Epithelial cell of umbilical artery (primary cell): ENCODE measurements around the gene CFAP74. TPM values are rescaled to one million over a fixed set of nuclear protein-coding genes. Genes with fewer than 3 reads are reported as not detected.

ENCODE experiments used
- total RNA-seq: library from RNA; depleted of rRNA; stranded (reverse); fragments of >200 nt; gene quantifications from 2 replicates; pipeline ENCODE4 v1.2.3, GENCODE V29; 2014

The CFAP74 gene, protein sequence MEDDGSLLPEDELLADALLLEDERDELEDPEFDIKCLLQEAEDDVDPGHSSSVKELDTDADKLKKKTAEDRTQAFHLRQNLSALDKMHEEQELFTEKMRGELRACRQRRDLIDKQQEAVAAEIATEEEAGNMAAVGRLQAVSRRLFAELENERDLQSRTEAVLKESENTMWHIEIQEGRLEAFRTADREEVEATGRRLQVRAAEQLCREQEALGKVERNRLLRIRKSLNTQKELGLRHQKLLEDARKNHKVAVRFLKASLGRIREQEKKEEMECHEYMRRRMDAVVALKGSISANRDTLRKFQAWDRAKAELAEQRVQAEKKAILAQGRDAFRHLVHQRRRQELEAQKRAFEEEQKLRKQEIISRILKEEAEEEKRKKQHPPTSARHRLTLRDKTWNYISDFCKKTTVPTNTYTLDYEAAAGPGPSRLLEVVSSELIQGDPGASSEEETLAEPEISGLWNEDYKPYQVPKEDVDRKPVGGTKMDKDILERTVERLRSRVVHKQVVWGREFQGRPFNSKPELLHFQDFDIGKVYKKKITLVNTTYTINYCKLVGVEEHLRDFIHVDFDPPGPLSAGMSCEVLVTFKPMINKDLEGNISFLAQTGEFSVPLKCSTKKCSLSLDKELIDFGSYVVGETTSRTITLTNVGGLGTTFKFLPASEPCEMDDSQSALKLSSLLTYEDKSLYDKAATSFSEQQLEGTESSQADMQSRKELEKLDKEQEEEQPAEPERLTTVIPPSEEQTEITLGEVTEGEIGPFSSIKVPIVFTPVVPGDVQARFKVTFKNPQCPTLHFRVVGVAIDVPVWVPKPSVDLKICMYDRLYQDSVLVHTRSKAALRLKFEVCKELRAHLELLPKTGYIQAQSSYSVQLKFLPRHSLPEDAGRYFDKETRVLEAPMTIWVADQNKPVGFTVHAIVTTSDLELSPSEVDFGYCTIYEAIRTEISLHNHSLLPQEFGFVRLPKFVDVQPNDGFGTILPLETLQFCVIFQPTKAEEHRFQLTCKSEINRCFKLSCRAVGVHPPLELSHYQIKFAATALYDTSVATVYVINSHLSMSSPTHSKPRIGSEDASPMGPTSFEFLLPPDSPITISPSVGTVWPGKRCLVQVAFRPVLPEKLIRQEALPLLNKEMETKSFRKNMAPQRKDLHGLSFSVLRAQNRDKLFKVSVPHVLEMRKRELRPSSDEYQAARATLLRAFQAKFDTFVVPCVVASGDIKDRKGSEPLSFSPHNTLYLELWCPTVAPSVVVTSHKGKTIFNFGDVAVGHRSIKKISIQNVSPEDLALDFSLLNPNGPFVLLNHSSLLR (N-terminal part only)
- total RNA-seq: not detected in 2 replicates

DNA sequence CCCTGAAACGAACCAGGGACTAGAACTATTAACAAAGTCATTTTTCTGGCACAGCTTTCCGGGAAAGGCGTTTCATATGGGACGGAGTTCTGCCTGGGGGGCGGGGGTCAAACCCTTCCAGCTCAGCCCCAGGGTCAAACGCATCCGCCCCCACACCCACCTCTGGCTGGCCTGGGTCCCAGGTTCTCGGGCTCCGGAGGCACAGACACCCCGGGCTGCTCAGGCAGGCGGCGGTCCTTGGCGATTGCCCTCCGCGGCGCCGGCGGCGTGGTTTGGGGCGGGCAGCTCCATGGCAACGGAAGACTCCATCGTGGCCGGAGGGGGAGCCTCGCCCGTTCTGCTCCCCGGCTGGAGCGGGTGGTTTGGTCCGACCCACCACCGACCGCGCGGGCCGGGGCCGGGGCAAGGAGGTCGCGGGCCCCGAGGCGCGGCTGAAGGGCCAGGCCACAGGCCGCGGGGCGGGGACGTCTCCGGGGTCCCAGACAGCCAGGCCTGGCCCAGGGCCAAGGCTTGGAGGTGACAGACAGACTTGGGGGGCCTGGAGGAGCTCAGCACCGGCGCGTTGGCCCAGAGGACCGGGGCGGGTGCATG, at the start of gene CFAP74:
TSS of gene CFAP74 (minus strand) at position 246 of the 591 bp plus-strand sequence. CDS start 12,830 bp downstream, outside the sequence.

DNA sequence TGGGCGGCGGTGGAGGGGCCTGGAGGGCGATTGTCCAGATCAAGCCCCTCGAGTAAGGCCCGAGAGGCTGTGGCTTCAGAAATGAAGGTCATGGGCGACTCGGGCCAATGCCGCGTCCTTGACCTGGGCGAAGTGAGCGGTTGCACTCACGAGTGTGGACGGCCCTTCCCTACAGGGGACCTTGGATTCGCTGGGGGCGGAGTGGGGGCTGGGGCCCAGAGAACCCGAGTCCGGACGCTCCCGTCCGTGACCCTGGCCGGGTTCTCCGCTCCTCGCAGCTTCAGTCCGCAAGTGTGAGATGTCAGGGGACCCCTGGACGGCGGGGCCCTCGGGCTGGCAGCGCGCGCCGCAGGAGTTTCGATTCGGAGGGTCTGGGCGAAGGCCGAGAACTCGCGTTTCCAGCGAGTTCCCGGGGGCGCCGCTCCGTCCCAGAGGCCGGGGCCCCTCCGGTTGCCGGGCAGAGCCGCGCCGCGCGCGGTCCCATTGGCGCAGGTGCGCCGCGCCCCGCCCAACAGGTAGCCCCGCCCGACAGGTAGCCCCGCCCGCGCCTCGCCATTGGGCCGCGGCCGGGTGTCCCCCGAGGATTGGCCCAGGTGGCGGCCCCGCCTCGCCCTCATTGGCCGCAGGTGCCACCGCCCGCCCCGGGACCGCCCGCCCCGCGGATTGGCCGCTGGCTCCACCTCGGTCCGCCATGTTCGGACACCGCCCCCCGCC, 46.3 kb upstream of the CFAP74 start, which contains the start of gene PRKCZ:
TSS of gene PRKCZ (plus strand) at position 694 of the 714 bp plus-strand sequence. CDS start 220 bp downstream, outside the sequence.

DNA sequence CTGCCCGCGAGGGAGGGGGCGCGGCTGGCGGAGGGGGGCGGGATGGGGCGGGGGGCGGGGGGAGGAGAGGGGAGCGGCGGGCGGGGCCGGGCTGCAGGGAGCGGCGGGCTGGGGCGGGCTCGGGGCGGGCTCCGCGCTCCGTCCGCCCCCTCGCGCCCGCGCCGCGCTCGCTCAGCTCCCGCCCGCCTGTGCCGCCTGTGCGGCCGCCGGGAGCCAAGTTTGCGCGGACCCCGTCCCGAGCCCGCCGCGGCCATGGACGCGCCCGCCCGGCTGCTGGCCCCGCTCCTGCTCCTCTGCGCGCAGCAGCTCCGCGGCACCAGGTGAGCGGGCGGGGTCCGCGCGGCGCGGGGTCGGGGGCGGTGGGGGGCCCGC, 15.6 kb upstream of the CFAP74 start, which contains the start of gene GABRD:
TSS of gene GABRD (plus strand) at position 174 of the 372 bp plus-strand sequence. CDS start at position 253, 79 bp downstream.

DNA sequence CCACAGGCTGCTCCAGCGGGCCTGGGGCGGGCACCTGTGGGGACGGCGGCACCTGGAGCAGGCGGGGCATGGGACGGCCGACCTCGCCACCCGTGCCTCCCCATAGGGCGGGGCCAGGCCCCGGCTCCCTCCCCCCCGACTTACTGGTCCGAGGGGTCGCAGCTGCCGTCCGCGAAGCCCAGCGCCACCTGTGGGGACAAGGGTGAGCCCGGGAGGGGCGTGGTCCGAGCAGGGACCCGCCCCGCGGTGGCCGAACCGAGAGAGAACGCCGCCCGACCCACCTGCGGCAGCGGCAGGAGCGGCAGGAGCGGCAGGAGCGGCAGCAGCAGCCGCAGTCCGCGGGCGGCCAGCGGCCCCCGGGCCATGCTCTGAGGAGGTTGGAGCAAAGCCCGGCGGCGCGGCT, 84.7 kb downstream of the CFAP74 start, which contains the start of gene TMEM52:
TSS of gene TMEM52 (minus strand) at position 379 of the 403 bp plus-strand sequence. CDS start at position 365, 14 bp downstream.

DNA sequence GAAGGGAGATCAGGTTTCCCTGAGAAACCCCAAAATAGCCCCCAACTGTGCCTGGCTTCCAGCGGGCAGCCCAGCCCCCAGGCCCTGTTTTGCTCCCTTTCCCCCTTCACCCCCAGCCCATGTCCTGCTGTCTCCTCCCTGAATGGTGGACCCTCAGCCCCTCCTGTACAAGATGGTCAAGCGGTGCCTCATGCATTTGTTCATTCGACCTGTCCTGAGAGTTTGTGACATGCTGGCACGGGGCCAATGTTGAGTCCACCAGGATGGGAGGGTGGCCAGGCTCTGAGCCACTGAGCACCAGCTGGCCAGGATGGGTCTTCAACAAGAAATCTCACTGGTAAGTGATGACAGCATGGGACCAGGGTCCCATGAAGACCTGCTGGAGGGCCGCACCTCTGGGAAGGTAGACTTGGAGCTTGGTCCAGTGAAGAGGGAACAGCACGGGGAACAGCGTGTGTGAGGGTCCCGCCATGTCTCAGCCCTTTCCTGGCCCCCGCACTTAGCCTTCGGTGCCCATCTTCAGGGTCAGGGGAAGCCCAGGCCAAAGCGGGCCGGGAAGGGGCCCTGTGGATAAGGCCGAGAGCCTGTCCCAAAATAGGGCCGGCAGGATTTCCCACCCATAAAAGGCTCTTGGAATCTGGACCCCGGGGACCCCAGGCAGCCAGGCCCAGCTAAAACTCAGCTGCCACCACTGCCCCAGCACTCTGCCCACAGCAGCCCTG, 88.5 kb downstream of the CFAP74 start, which contains the start of gene CALML6:
TSS of gene CALML6 (plus strand) at position 290 of the 722 bp plus-strand sequence. CDS start at position 311, 21 bp downstream.

DNA sequence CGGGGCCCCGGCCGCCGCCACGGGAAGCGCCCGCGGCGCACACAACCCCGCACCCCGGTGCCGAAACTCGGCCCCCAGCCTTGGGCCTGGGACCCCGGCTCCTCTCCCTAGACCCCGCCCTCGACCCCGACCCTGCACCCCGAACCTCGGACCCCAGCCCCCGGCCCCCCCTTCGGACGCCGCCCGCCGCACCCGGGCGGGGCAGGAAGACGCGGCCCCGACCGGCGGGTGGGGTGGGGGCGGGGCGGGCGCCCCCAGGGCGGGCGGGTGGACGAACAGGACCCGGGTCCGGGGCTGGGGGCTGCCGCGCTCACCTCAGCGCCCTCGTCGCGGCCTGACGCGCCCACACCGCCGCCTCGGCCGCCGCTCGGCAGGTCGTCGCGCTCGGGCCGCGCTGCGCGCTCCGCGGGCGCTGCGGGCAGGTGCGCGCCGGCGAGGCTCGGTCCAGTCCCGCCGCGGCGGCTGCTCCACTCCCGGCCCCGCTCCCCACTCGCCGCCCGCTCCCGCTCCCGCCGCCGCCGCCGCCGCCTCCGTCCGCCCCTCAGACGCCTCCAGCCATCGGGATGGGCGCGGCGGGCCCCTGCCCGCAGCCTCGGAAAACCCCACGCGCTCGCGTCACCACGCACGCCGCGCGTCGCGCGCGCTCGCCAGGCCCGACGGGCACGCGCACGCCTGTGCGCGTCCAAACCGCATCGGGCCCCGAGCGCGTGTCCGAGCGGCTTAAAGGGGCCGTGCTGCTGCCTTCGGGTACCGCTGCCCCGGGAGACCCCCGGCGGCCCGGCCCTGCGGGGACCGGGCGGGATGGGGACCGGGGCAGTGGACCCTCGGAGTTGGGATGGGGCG, 112.9 kb downstream of the CFAP74 start, which contains the start of gene GNB1:
TSS of gene GNB1 (minus strand) at position 582 of the 843 bp plus-strand sequence. CDS start 65,634 bp downstream, outside the sequence.

Other genes starting within 250 kb of the CFAP74 start
- 36.1 and 54.7 TPM in 2 replicates for gene NADK, start 225.3 kb downstream of the CFAP74 start, total RNA-seq
- 68.2 and 72.8 TPM in 2 replicates for gene GNB1, start 112.7 kb downstream of the CFAP74 start, total RNA-seq
- not detected in 2 replicates for gene CALML6, start 88.5 kb downstream of the CFAP74 start, total RNA-seq
- gene TMEM52, start 84.5 kb downstream of the CFAP74 start, total RNA-seq: not detected in 2 replicates
- not detected in 2 replicates for gene GABRD, start 15.6 kb upstream of the CFAP74 start, total RNA-seq
- gene PRKCZ, start 46.6 kb upstream of the CFAP74 start, total RNA-seq: under 0.01 and 0.76 TPM in 2 replicates
- gene FAAP20, start 191.0 kb upstream of the CFAP74 start, total RNA-seq: 14.1 and 15.9 TPM in 2 replicates
- 14.0 TPM in 2 replicates for gene SKI, start 224.5 kb upstream of the CFAP74 start, total RNA-seq